Tibial nerve (tissue), 4 donors: ENCODE measurements around the gene KRTAP5-5. TPM values are rescaled to one million over a fixed set of nuclear protein-coding genes. Genes with fewer than 3 reads are reported as not detected.
"Not testable (repeated sequence)": the region's sequence is repeated elsewhere in the genome, so short reads cannot be mapped to it uniquely, and the experiment has no call there.

ENCODE experiments used
- DNase-seq, 2 donors: peaks; one replicate each; pipeline ENCODE4 v3.0.0-alpha.2; 2019; ENCODE audit warnings: low spot score in 2 of 2
- H3K27ac ChIP-seq, 4 donors: fragments of 200-600 bp; sonication (generic) in 3 of 4; one replicate each; pipeline ENCODE4 v1.5.1; 2017 to 2019; ENCODE audit warnings: mild to moderate bottlenecking in 1 of 4
- H3K27me3 ChIP-seq, 2 donors: fragments of 200-600 bp; sonication (generic) in 1 of 2; one replicate each; pipeline versions ENCODE4 v1.5.1 to v1.6.0; 2017 to 2019
- H3K36me3 ChIP-seq, 3 donors: fragments of 200-600 bp; sonication (generic); one replicate each; pipeline ENCODE4 v1.5.1; 2018 to 2019
- H3K4me1 ChIP-seq, 4 donors: fragments of 200-600 bp; sonication (generic) in 3 of 4; one replicate each; pipeline ENCODE4 v1.5.1; 2017 to 2019
- H3K4me3 ChIP-seq, 4 donors: fragments of 200-600 bp; sonication (generic) in 3 of 4; one replicate each; pipeline ENCODE4 v1.5.1; 2017 to 2019; ENCODE audit warnings: mild to moderate bottlenecking in 1 of 4, moderate library complexity in 1 of 4
- H3K9me3 ChIP-seq, 4 donors: fragments of 200-600 bp; sonication (generic) in 3 of 4; one replicate each; pipeline ENCODE4 v1.5.1; 2017 to 2019
- CTCF ChIP-seq, 5 experiments: fragments of 200-600 bp in 3 of 5; fragments of 450-650 bp in 2 of 5; sonication (generic) in 3 of 5; IDR thresholded peaks; one replicate each; pipeline ENCODE4 v1.5.1; 2016 to 2019; ENCODE audit warnings: antibody characterized with exemption in 5 of 5, mild to moderate bottlenecking in 3 of 5, moderate library complexity in 2 of 5
- EP300 ChIP-seq, 2 donors: sonication (generic); formaldehyde crosslinking; IDR thresholded peaks; one replicate each; pipeline ENCODE4 v1.6.1; 2017; ENCODE audit warnings: antibody characterized with exemption in 2 of 2, mild to moderate bottlenecking in 1 of 2
- POLR2A ChIP-seq, 2 donors: fragments of 450-650 bp; IDR thresholded peaks; one replicate each; pipeline ENCODE4 v1.6.1; 2017; ENCODE audit warnings: antibody characterized with exemption in 2 of 2, mild to moderate bottlenecking in 2 of 2, moderate library complexity in 2 of 2
- WGBS, 2 donors: methylation state at CpG; one replicate each; pipeline ENCODE4 v1.1.5; 2018; 5-methylcytosine and 5-hydroxymethylcytosine counted together
- total RNA-seq, 4 donors: library from RNA; depleted of rRNA; stranded (reverse); fragments of >200 nt; gene quantifications; one replicate each; pipeline ENCODE4 v1.1.0, GENCODE V29; 2016

Gene KRTAP5-5
- total RNA-seq, 4 donors from 2014 or later: not detected

GRCh38 chr11:1589191-1589963, 40.2 kb upstream of the KRTAP5-5 start:
- H3K4me1 ChIP-seq, DNase-seq, H3K27ac ChIP-seq, H3K36me3 ChIP-seq, H3K9me3 ChIP-seq, H3K4me3 ChIP-seq: not testable (repeated sequence)
- H3K27me3 ChIP-seq: peaks cover 0 to 12% of the 10 kb centered on the region in 2 donors
- TF ChIP-seq EP300 (IDR thresholded peaks at IDR 0.05): peak in 1 of 2 donors; percentile 64
- 34 to 38% methylated on average over 8 of the region's 10 CpGs for WGBS, 2 donors

DNA sequence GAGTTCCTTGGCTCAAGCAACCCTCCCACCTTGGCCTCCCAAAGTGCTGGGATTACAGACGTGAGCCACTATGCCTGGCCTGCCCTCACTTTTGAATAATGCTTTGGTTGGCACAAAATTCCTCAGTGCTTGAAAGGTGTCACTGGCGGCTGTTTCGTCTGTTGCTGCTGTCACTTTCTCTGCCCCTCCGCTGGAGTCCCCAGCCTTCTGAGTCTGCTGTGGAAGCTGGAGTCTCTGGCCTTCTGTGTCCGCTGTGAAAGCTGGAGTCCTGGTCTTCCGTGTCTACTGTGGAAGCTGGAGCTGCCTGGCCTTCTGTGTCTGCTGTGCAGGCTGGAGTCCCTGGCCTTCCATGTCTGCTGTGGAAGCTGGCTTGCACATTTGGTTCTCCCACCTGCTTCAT, 39.6 kb upstream of the KRTAP5-5 start:
- no peaks in the 10 kb centered on the region for H3K36me3 ChIP-seq
- DNase-seq: no peak
- no peak overlapping the region for H3K4me3 ChIP-seq
- no peak overlapping the region for H3K27ac ChIP-seq
- 86 to 93% methylated on average over 6 of the region's 6 CpGs for WGBS, 2 donors
- H3K27me3 ChIP-seq: peaks cover 0 to 12% of the 10 kb centered on the region in 2 donors
- H3K9me3 ChIP-seq: no peaks in the 10 kb centered on the region
- TF ChIP-seq CTCF (IDR thresholded peaks at IDR 0.05): no peak
- TF ChIP-seq POLR2A (IDR thresholded peaks at IDR 0.05): no peak
- TF ChIP-seq EP300 (IDR thresholded peaks at IDR 0.05): no peak
- H3K4me1 ChIP-seq: no peaks in the 10 kb centered on the region

- no peak overlapping the region for H3K27ac ChIP-seq
- peaks cover 0 to 22% of the 10 kb centered on the region in 2 donors for H3K27me3 ChIP-seq
- TF ChIP-seq CTCF (IDR thresholded peaks at IDR 0.05) (no peak), POLR2A (IDR thresholded peaks at IDR 0.05) (no peak), EP300 (IDR thresholded peaks at IDR 0.05) (no peak)
Measured at GRCh38 chr11:1592628-1593027, 36.9 kb upstream of the KRTAP5-5 start.

DNA sequence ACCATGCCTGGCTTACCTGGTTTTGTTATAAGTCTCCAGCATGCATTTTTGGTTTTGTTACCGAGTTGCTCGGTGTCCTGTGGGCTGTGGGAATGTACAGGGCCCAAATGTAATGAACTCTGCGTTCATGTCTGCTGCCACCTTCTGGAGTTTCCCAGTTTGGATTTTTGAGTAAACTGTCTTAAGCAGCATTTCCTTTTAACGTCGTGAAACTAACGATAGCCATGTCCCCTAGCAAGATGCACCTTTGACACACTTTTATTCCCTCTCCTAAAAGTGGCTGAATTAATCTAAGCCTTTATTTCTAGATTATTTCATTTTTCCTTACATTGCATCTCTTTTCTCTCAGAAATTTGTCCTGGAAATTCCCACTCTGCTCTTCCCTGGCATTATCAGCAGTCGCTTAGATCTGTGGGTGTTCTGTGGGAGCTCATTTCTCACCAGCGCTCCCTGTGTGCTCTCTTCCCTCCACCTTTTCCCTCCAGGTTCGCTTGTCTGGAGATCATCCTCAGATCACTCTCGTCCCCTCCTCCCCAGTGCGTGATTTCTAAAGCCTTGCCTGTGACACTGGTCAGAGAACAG, 33.5 kb upstream of the KRTAP5-5 start:
- not testable (repeated sequence) for H3K4me3 ChIP-seq, H3K4me1 ChIP-seq, H3K36me3 ChIP-seq, DNase-seq, H3K27ac ChIP-seq, H3K9me3 ChIP-seq
- WGBS, 2 donors: 50 to 52% methylated on average over 11 of the region's 11 CpGs
- H3K27me3 ChIP-seq: peaks cover 0 to 26% of the 10 kb centered on the region in 2 donors

More at GRCh38 chr11:1592628-1593027, 36.9 kb upstream of the KRTAP5-5 start:
- Histone ChIP-seq H3K4me3 (no peak overlapping the region), H3K9me3 (no peaks in the 10 kb centered on the region), H3K36me3 (no peaks in the 10 kb centered on the region), H3K4me1 (no peaks in the 10 kb centered on the region)
- DNase-seq: no peak
- WGBS, 2 donors: 81 to 83% methylated on average over 9 of the region's 9 CpGs

GRCh38 chr11:1596576-1597121, 32.9 kb upstream of the KRTAP5-5 start:
- 50 to 65% methylated on average over 18 to 19 of the region's 19 CpGs for WGBS, 2 donors

GRCh38 chr11:1597331-1597993, 32.1 kb upstream of the KRTAP5-5 start:
- Histone ChIP-seq H3K36me3 (no peaks in the 10 kb centered on the region), H3K4me3 (no peak overlapping the region), H3K27ac (no peak overlapping the region), H3K9me3 (no peaks in the 10 kb centered on the region), H3K27me3 (peaks cover 0 to 25% of the 10 kb centered on the region in 2 donors), H3K4me1 (no peaks in the 10 kb centered on the region)
- DNase-seq: no peak
- 82 to 86% methylated on average over 10 of the region's 10 CpGs for WGBS, 2 donors
- TF ChIP-seq CTCF (IDR thresholded peaks at IDR 0.05) (no peak), EP300 (IDR thresholded peaks at IDR 0.05) (no peak), POLR2A (IDR thresholded peaks at IDR 0.05) (no peak)

More at GRCh38 chr11:1596576-1597121, 32.9 kb upstream of the KRTAP5-5 start:
- not testable (repeated sequence) for DNase-seq, H3K36me3 ChIP-seq, H3K4me3 ChIP-seq, H3K9me3 ChIP-seq, H3K27ac ChIP-seq, H3K4me1 ChIP-seq
- peaks cover 0 to 26% of the 10 kb centered on the region in 2 donors for H3K27me3 ChIP-seq
